ENCODE measurements around the gene GRIK2. TPM values are rescaled to one million over a fixed set of nuclear protein-coding genes. Genes with fewer than 3 reads are reported as not detected.

GRIK2 gene
- total RNA-seq, 1 experiment from 2014 or later: 0.70 TPM

DNA sequence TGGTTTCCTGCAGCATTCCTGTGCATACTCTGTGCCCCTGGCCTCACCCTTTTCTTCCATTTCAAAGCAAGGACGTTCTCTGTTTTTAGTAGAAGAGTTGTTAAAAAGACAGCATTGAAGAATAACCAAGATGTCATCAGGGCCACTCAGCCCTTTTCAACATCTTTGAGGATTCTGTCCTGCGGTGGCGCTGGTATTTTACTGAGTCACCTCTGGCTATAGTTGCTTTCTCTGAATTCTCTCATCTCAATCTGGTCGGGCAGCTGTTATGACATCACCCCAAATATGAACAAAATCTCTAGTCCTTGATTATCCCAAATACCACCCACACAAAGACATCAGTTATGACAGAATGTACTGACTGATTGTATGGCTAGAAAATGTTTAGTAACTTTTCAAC, 204.2 kb downstream of the GRIK2 start:
- no CpG with 5 or more reads among the region's 4 CpGs for WGBS (ENCODE audit: extremely low coverage, insufficient read length, low lambda C conversion rate)
- Histone ChIP-seq H3K79me1 (ENCODE audit: insufficient read depth, low read depth, low read length, poor library complexity, severe bottlenecking) (no peaks in the 10 kb centered on the region), H2BK5ac (ENCODE audit: insufficient read length, low read length) (no peak overlapping the region), H3K23me2 (ENCODE audit: insufficient read length, low read depth, low read length, poor library complexity, severe bottlenecking) (no peaks in the 10 kb centered on the region), H3K14ac (ENCODE audit: insufficient read depth, low read length) (no peak overlapping the region), H2AK5ac (ENCODE audit: insufficient read length, low read length) (no peak overlapping the region), H3K27ac (ENCODE audit: insufficient read length, low read depth, low read length) (no peak overlapping the region), H3K9ac (ENCODE audit: extremely low read depth, insufficient read length, low read length) (no peak overlapping the region), H3K23ac (ENCODE audit: insufficient read length, low read depth, low read length) (no peak overlapping the region), H3K27me3 (ENCODE audit: insufficient read depth, low read length) (no peaks in the 10 kb centered on the region), H4K91ac (ENCODE audit: insufficient read length, low read depth, low read length) (no peak overlapping the region), H3K56ac (ENCODE audit: insufficient read length, low read depth, low read length) (no peak overlapping the region), H3K79me2 (ENCODE audit: insufficient read depth, low read length) (no peaks in the 10 kb centered on the region), H3K4me1 (ENCODE audit: insufficient read depth, low read length) (0 out of 2 replicates have a peak, but pooled peaks cover 2% of the 10 kb centered on the region), H3K4ac (ENCODE audit: low read depth, low read length) (no peak overlapping the region), H3K18ac (ENCODE audit: insufficient read length, low read depth, low read length) (no peak overlapping the region), H2BK15ac (ENCODE audit: low read depth, low read length) (no peak overlapping the region), H2BK120ac (ENCODE audit: low read depth, low read length, poor library complexity, severe bottlenecking) (no peak overlapping the region), H3K4me2 (ENCODE audit: insufficient read depth, insufficient read length, low read length) (no peak overlapping the region), H2BK12ac (ENCODE audit: insufficient read length, low read depth, low read length) (no peak overlapping the region), H4K5ac (ENCODE audit: insufficient read length, low read depth, low read length) (no peak overlapping the region), H3K9me3 (ENCODE audit: control insufficient read depth, low read depth, low read length) (no peaks in the 10 kb centered on the region), H3T11ph (ENCODE audit: low read length) (no peak overlapping the region), H4K20me1 (ENCODE audit: control insufficient read depth, insufficient read depth, insufficient read length) (no peaks in the 10 kb centered on the region), H2AFZ (ENCODE audit: low read length) (no peak overlapping the region), H2BK20ac (ENCODE audit: low read depth, low read length, poor library complexity, severe bottlenecking) (no peak overlapping the region), H4K8ac (replicated peaks; ENCODE audit: insufficient read length, low read depth, low read length) (no peak overlapping the region)
- peaks cover 0 to 16% (median 5%) of the 10 kb centered on the region in 3 experiments; a peak in 4 of 7 replicates for H3K36me3 Mint-ChIP-seq (ENCODE audit: insufficient read depth in 1 of 3, low read depth in 3 of 3)
- no peaks in the 10 kb centered on the region for H3K27me3 Mint-ChIP-seq (ENCODE audit: low read depth)
- H3K4me1 Mint-ChIP-seq: peaks cover 10 to 14% of the 10 kb centered on the region in 2 experiments
- H3K4me3 Mint-ChIP-seq: no peak overlapping the region
- peaks cover 3 to 4% of the 10 kb centered on the region in 2 experiments; a peak in 3 of 5 replicates for H3K9me3 Mint-ChIP-seq
- TF ChIP-seq, protein P1, sequence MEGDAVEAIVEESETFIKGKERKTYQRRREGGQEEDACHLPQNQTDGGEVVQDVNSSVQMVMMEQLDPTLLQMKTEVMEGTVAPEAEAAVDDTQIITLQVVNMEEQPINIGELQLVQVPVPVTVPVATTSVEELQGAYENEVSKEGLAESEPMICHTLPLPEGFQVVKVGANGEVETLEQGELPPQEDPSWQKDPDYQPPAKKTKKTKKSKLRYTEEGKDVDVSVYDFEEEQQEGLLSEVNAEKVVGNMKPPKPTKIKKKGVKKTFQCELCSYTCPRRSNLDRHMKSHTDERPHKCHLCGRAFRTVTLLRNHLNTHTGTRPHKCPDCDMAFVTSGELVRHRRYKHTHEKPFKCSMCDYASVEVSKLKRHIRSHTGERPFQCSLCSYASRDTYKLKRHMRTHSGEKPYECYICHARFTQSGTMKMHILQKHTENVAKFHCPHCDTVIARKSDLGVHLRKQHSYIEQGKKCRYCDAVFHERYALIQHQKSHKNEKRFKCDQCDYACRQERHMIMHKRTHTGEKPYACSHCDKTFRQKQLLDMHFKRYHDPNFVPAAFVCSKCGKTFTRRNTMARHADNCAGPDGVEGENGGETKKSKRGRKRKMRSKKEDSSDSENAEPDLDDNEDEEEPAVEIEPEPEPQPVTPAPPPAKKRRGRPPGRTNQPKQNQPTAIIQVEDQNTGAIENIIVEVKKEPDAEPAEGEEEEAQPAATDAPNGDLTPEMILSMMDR (conservative IDR thresholded peaks at IDR 0.05): no peak
- no peak for DNase-seq
- peak overlapping the region in 2 of 3 experiments; percentile 4 to 44; a peak in 4 of 7 replicates for H3K27ac Mint-ChIP-seq

Measured in H9 (cell line).